ENCODE measurements around the gene ANKFN1. TPM values are rescaled to one million over a fixed set of nuclear protein-coding genes. Genes with fewer than 3 reads are reported as not detected.
A peak's percentile ranks its signal among the peaks of the same experiment; 100 is the strongest.

Gene ANKFN1
- total RNA-seq, 1 experiment from 2014 or later, result 0.49 TPM

- H3K4me3 Mint-ChIP-seq (ENCODE audit: unreplicated experiment), result no peak overlapping the region
- H3K36me3 Mint-ChIP-seq (ENCODE audit: insufficient read depth, unreplicated experiment), result no peaks in the 10 kb centered on the region
- DNase-seq (ENCODE audit: unreplicated experiment), result no peak
- no peak overlapping the region for H3K27ac Mint-ChIP-seq (ENCODE audit: low read depth, unreplicated experiment)
- BruUV-seq (replicated peaks), result no TSS peak
- intact Hi-C loops (cut with micrococcal nuclease), result no loop called here
- H3K9me3 Mint-ChIP-seq (ENCODE audit: unreplicated experiment), result no peaks in the 10 kb centered on the region
- CTCF ChIA-PET, result no interaction called here
- POLR2A ChIA-PET, result no interaction called here
- H3K4me1 Mint-ChIP-seq (ENCODE audit: insufficient read depth, unreplicated experiment), result no peaks in the 10 kb centered on the region
- H3K27me3 Mint-ChIP-seq (ENCODE audit: insufficient read depth, unreplicated experiment), result no peaks in the 10 kb centered on the region
- TF ChIP-seq CTCF (IDR thresholded peaks at IDR 0.05; ENCODE audit: unreplicated experiment), result no peak
Observed at GRCh38 chr17:56432443-56432842, 279.2 kb downstream of the ANKFN1 start.

GRCh38 chr17:56434610-56435009 is 281.3 kb downstream of the ANKFN1 start:
- no peak for TF ChIP-seq CTCF (IDR thresholded peaks at IDR 0.05; ENCODE audit: unreplicated experiment)
- Mint-ChIP-seq H3K4me3 (ENCODE audit: unreplicated experiment) (no peak overlapping the region), H3K27me3 (ENCODE audit: insufficient read depth, unreplicated experiment) (no peaks in the 10 kb centered on the region), H3K27ac (ENCODE audit: low read depth, unreplicated experiment) (no peak overlapping the region), H3K36me3 (ENCODE audit: insufficient read depth, unreplicated experiment) (no peaks in the 10 kb centered on the region), H3K4me1 (ENCODE audit: insufficient read depth, unreplicated experiment) (no peaks in the 10 kb centered on the region), H3K9me3 (ENCODE audit: unreplicated experiment) (no peaks in the 10 kb centered on the region)
- DNase-seq (ENCODE audit: unreplicated experiment), result no peak
- intact Hi-C loops (cut with micrococcal nuclease), result no loop called here
- ChIA-PET CTCF (interaction anchor here (0.6 kb wide), 1 partner anchor 27 kb away, joined by 4 read pairs; no protein-coding TSS in a partner anchor), POLR2A (no interaction called here)
- BruUV-seq (replicated peaks), result no TSS peak

- no peak overlapping the region for H3K4me3 Mint-ChIP-seq (ENCODE audit: unreplicated experiment)
- intact Hi-C loops (cut with micrococcal nuclease), result no loop called here
- H3K27ac Mint-ChIP-seq (ENCODE audit: low read depth, unreplicated experiment), result no peak overlapping the region
- DNase-seq (ENCODE audit: unreplicated experiment), result no peak
- CTCF ChIA-PET, result no interaction called here
- H3K4me1 Mint-ChIP-seq (ENCODE audit: insufficient read depth, unreplicated experiment), result peaks cover 7% of the 10 kb centered on the region
- H3K9me3 Mint-ChIP-seq (ENCODE audit: unreplicated experiment), result no peaks in the 10 kb centered on the region
- H3K27me3 Mint-ChIP-seq (ENCODE audit: insufficient read depth, unreplicated experiment), result no peaks in the 10 kb centered on the region
- no peaks in the 10 kb centered on the region for H3K36me3 Mint-ChIP-seq (ENCODE audit: insufficient read depth, unreplicated experiment)
- BruUV-seq (replicated peaks), result no TSS peak
- POLR2A ChIA-PET, result no interaction called here
- TF ChIP-seq CTCF (IDR thresholded peaks at IDR 0.05; ENCODE audit: unreplicated experiment), result no peak
Observed at GRCh38 chr17:56436142-56436541, 282.9 kb downstream of the ANKFN1 start.

GRCh38 chr17:56440419-56440818 is 287.1 kb downstream of the ANKFN1 start:
- peak; percentile 13 for DNase-seq (ENCODE audit: unreplicated experiment)
- H3K4me1 Mint-ChIP-seq (ENCODE audit: insufficient read depth, unreplicated experiment), result peaks cover 7% of the 10 kb centered on the region

More at GRCh38 chr17:56440419-56440818, 287.1 kb downstream of the ANKFN1 start:
- no TSS peak for BruUV-seq (replicated peaks)
- ChIA-PET POLR2A (no interaction called here), CTCF (interaction anchor here (0.6 to 0.7 kb wide), 2 partner anchors 37 to 75 kb away, joined by 3 to 5 read pairs; no protein-coding TSS in a partner anchor)
- intact Hi-C loops (cut with micrococcal nuclease), result no loop called here
- Mint-ChIP-seq H3K27me3 (ENCODE audit: insufficient read depth, unreplicated experiment) (no peaks in the 10 kb centered on the region), H3K36me3 (ENCODE audit: insufficient read depth, unreplicated experiment) (no peaks in the 10 kb centered on the region), H3K9me3 (ENCODE audit: unreplicated experiment) (no peaks in the 10 kb centered on the region), H3K4me3 (ENCODE audit: unreplicated experiment) (no peak overlapping the region), H3K27ac (ENCODE audit: low read depth, unreplicated experiment) (peak overlapping the region; percentile 33)
- TF ChIP-seq CTCF (IDR thresholded peaks at IDR 0.05; ENCODE audit: unreplicated experiment), result no peak

Measured in MCF 10A (cell line).